NT2/D1 (cell line): ENCODE measurements around the gene SREK1.

Experiments
- SUZ12 ChIP-seq: IDR thresholded peaks from 2 replicates; pipeline ENCODE4 v1.6.1; 2011; ENCODE audit not compliant: insufficient read length, insufficient read depth; ENCODE audit errors: extremely low read depth
- YY1 ChIP-seq: IDR thresholded peaks from 2 replicates; pipeline ENCODE4 v1.6.1; 2011; ENCODE audit not compliant: insufficient read length, insufficient read depth
- ZNF274 ChIP-seq: IDR thresholded peaks from 2 replicates; pipeline ENCODE4 v1.6.1; 2011; ENCODE audit warnings: mild to moderate bottlenecking, low read depth, low read length

DNA sequence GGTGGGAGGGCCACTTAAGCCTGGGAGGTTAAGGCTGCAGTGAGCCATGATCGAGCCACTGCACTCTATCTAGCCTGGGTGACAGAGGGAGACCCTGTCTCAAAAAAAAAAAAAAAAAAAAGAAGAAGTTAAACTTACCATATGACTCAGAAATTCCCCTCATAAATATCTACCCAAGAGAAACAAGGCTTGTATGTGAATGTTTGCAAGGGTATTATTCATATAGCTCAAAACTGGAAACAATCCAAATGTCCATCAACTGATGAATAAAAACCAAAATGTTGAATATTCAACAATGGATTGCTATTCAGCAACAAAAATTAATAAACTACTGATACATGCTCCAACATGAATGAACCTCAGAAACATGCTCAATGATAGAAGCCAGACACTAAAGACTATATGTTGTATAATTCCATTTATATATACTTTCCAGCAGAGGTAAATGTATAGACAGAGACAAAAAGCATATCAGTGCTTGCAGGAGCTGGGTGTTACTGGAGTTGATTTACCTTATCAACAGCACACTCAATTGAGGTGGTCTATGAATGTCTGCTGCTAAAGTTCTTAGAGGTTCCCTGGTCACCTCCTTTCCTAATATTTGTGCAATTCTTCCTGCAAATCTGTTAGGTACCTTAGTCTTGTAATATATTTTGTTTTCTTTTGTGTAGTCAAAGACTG lies 5.3 kb upstream of the SREK1 start:
- TF ChIP-seq YY1 (no peak), SUZ12 (no peak), ZNF274 (no peak)
